Activated naive CD8-positive, alpha-beta T cell treated with anti-CD3 and anti-CD28 coated beads for 36 hours (primary cell): ENCODE data around the gene BCO1. TPM values are rescaled to one million over a fixed set of nuclear protein-coding genes. Genes with fewer than 3 reads are reported as not detected.
A peak's percentile ranks its signal among the peaks of the same experiment; 100 is the strongest.

Experiments used
- DNase-seq: peaks from one replicate; pipeline ENCODE4 v3.0.0; 2021
- H3K27ac Mint-ChIP-seq: one replicate; pipeline ENCODE4 v1.8.0; 2022; ENCODE audit warnings: mild to moderate bottlenecking, moderate library complexity, mixed read lengths
- H3K27me3 Mint-ChIP-seq: one replicate; pipeline ENCODE4 v1.8.0; 2022; ENCODE audit warnings: mild to moderate bottlenecking, mixed read lengths
- H3K36me3 Mint-ChIP-seq: one replicate; pipeline ENCODE4 v1.8.0; 2021; ENCODE audit warnings: mild to moderate bottlenecking, mixed read lengths
- H3K4me1 Mint-ChIP-seq: one replicate; pipeline ENCODE4 v1.8.0; 2021; ENCODE audit warnings: mixed read lengths
- H3K4me3 Mint-ChIP-seq: one replicate; pipeline ENCODE4 v1.8.0; 2022; ENCODE audit warnings: mild to moderate bottlenecking, moderate library complexity, mixed read lengths
- H3K9me3 Mint-ChIP-seq: one replicate; pipeline ENCODE4 v1.8.0; 2022; ENCODE audit warnings: mixed read lengths
- total RNA-seq, 2 experiments: library from RNA; stranded (reverse); gene quantifications; one replicate each; pipeline ENCODE4 v1.2.3, GENCODE V29; 2021

The BCO1 gene
- total RNA-seq, 2 experiments from 2014 or later = not detected

- Mint-ChIP-seq H3K27me3 (no peaks in the 10 kb centered on the region), H3K4me1 (peaks cover 62% of the 10 kb centered on the region), H3K4me3 (peak within 1 kb of the TSS; percentile 97), H3K36me3 (peaks cover 2% of the 10 kb centered on the region), H3K27ac (peak within 1 kb of the TSS; percentile 86), H3K9me3 (no peaks in the 10 kb centered on the region)
- DNase-seq = peak; percentile 95
Observed at GRCh38 chr16:81314603-81315270, 76.2 kb downstream of the BCO1 start, which contains the start of gene GAN. Gene GAN (plus strand): TSS chr16:81314962. CDS start chr16:81315114, 152 bp downstream.

DNA sequence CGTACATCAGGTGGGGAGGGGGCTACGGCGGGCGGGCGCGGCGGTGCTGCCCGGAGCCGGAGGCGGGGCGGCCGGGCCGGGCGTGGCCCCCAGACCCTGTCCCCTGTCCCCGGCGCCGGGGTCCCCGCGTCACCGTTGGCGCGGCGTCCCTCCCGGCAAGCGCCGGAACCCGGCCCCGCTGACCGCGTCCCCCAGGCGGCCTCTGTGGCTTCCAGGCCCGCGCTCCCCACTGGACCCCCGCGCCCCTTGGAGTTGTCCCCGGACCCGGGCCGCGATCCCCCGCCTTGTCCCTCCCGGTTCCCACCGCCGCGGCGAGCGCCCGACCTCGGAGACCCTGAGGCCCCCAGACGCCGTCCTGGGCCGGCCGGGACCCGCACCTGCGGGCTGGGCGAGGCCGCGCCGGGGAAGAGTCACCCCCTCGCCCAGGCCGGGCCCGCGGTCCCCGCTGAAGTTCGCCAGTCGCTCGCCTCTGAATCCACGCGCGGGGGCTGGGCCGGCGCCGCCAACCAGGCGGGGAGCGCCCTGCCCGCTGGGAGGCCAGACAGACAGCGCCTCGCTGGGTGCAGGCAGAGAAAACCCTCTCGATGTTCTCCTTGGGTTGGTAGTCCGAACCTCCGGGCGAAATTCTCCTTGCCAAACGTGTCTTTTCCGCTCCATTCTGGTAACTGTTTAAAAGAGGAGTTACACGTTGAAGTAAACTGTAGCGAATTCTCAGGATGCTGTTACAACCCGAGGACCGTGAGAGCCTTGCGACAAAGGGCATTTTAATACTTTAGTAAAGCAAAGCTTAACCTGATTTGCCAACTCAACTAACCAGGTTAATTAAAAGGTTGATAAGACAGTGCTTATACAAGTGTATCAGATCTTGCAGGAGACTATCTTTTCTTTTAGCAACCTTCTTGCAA lies 77.0 kb downstream of the BCO1 start:
- Mint-ChIP-seq H3K27me3 (no peaks in the 10 kb centered on the region), H3K4me1 (peaks cover 59% of the 10 kb centered on the region), H3K4me3 (peak overlapping the region; percentile 97), H3K27ac (peak overlapping the region; percentile 44), H3K9me3 (no peaks in the 10 kb centered on the region), H3K36me3 (peaks cover 2% of the 10 kb centered on the region)
- peak; percentile 62 for DNase-seq

DNA sequence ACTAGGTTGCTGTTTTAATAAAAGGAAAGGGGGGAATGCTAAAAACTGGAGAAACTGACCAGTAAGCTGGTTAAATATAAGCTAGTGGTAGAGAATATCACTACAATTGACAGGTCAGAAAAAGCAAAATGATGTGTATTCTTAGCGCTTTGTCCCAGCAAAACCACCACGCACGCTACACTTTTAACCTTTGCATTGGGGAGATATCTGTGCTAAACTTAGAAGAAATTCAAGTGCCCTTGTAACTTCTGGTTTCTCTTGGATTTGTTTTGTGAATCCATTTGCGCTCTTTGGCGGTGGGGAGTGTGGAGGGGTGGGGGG lies 77.6 kb downstream of the BCO1 start:
- DNase-seq = no peak
- Mint-ChIP-seq H3K4me3 (peak overlapping the region; percentile 83), H3K27me3 (no peaks in the 10 kb centered on the region)

GRCh38 chr16:81318711-81319110 lies 80.2 kb downstream of the BCO1 start:
- H3K4me1 Mint-ChIP-seq = peaks cover 54% of the 10 kb centered on the region
- no peaks in the 10 kb centered on the region for H3K27me3 Mint-ChIP-seq
- H3K4me3 Mint-ChIP-seq = no peak overlapping the region
- no peak for DNase-seq
- H3K27ac Mint-ChIP-seq = no peak overlapping the region
- H3K36me3 Mint-ChIP-seq = peaks cover 2% of the 10 kb centered on the region
- H3K9me3 Mint-ChIP-seq = no peaks in the 10 kb centered on the region

More for the DNA sequence above, 77.6 kb downstream of the BCO1 start:
- peaks cover 62% of the 10 kb centered on the region for H3K4me1 Mint-ChIP-seq
- peaks cover 2% of the 10 kb centered on the region for H3K36me3 Mint-ChIP-seq
- H3K27ac Mint-ChIP-seq = peak overlapping the region; percentile 44
- no peaks in the 10 kb centered on the region for H3K9me3 Mint-ChIP-seq

GRCh38 chr16:81319221-81319912 lies 80.9 kb downstream of the BCO1 start:
- Mint-ChIP-seq H3K4me3 (no peak overlapping the region), H3K4me1 (peaks cover 51% of the 10 kb centered on the region), H3K36me3 (peaks cover 4% of the 10 kb centered on the region), H3K9me3 (no peaks in the 10 kb centered on the region), H3K27me3 (no peaks in the 10 kb centered on the region), H3K27ac (no peak overlapping the region)
- DNase-seq = no peak

GRCh38 chr16:81321039-81321438 lies 82.5 kb downstream of the BCO1 start:
- Mint-ChIP-seq H3K4me3 (no peak overlapping the region), H3K36me3 (peaks cover 13% of the 10 kb centered on the region), H3K27me3 (no peaks in the 10 kb centered on the region), H3K4me1 (peaks cover 44% of the 10 kb centered on the region), H3K27ac (no peak overlapping the region), H3K9me3 (no peaks in the 10 kb centered on the region)
- no peak for DNase-seq

DNA sequence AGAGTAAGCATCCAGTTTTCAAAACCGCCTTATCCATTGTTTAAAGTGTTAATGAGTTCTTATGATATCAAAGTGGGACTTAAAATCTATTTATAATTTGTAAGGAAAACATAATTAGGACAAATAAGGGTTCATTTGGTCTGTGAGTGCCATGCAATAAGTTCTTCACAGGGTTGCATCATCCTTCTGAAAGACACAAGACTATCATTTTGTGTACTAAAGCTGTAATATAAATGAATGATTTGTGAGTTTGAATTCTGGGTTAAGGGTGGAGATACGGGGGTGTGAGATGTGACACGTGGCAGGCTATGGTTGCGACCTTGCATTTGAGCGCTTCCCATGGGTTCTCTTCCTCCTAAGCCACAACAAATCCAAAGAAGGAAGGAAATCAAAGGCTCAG lies 83.0 kb downstream of the BCO1 start:
- Mint-ChIP-seq H3K4me1 (peaks cover 42% of the 10 kb centered on the region), H3K9me3 (no peaks in the 10 kb centered on the region), H3K4me3 (no peak overlapping the region), H3K27me3 (no peaks in the 10 kb centered on the region), H3K36me3 (peaks cover 13% of the 10 kb centered on the region), H3K27ac (no peak overlapping the region)
- DNase-seq = no peak

DNA sequence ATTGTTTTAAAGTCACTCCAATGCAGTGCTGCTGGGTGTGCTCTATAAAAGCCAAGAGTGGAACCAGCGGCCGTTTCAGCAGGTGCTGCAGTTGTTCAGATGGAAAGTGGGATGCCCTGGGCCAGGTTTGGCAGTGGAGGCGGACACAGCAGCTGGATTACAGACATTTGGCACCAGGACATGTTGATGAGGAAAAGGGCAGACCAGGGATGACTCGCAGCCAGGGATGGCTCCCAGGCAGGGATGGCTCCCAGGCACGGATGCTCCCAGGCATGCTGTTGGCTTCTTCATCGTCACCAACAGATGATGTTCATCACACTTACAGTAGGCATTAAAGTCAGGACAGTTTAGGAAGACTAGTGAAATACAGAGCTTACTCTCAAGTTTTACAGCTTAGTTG lies 86.3 kb downstream of the BCO1 start:
- peaks cover 28% of the 10 kb centered on the region for H3K4me1 Mint-ChIP-seq
- peaks cover 13% of the 10 kb centered on the region for H3K36me3 Mint-ChIP-seq
- no peak overlapping the region for H3K4me3 Mint-ChIP-seq
- no peaks in the 10 kb centered on the region for H3K27me3 Mint-ChIP-seq
- H3K9me3 Mint-ChIP-seq = no peaks in the 10 kb centered on the region
- DNase-seq = no peak
- no peak overlapping the region for H3K27ac Mint-ChIP-seq

- H3K27ac Mint-ChIP-seq = no peak overlapping the region
- H3K36me3 Mint-ChIP-seq = peaks cover 18% of the 10 kb centered on the region
- H3K27me3 Mint-ChIP-seq = no peaks in the 10 kb centered on the region
- H3K4me1 Mint-ChIP-seq = peaks cover 12% of the 10 kb centered on the region
- DNase-seq = no peak
- H3K4me3 Mint-ChIP-seq = no peak overlapping the region
- no peaks in the 10 kb centered on the region for H3K9me3 Mint-ChIP-seq
Observed at GRCh38 chr16:81327011-81327410, 88.5 kb downstream of the BCO1 start.

- no peak overlapping the region for H3K27ac Mint-ChIP-seq
- no peak overlapping the region for H3K4me3 Mint-ChIP-seq
- no peak for DNase-seq
- no peaks in the 10 kb centered on the region for H3K27me3 Mint-ChIP-seq
- peaks cover 19% of the 10 kb centered on the region for H3K36me3 Mint-ChIP-seq
- H3K4me1 Mint-ChIP-seq = peaks cover 12% of the 10 kb centered on the region
- H3K9me3 Mint-ChIP-seq = no peaks in the 10 kb centered on the region
Observed at GRCh38 chr16:81327447-81328196, 89.1 kb downstream of the BCO1 start.

GRCh38 chr16:81329947-81330346 lies 91.5 kb downstream of the BCO1 start:
- Mint-ChIP-seq H3K4me3 (no peak overlapping the region), H3K9me3 (no peaks in the 10 kb centered on the region), H3K4me1 (peaks cover 4% of the 10 kb centered on the region), H3K36me3 (peaks cover 20% of the 10 kb centered on the region), H3K27me3 (no peaks in the 10 kb centered on the region), H3K27ac (no peak overlapping the region)
- DNase-seq = no peak

GRCh38 chr16:81333356-81333755 lies 94.9 kb downstream of the BCO1 start:
- no peak overlapping the region for H3K27ac Mint-ChIP-seq
- peaks cover 6% of the 10 kb centered on the region for H3K4me1 Mint-ChIP-seq
- no peak for DNase-seq
- H3K9me3 Mint-ChIP-seq = no peaks in the 10 kb centered on the region
- no peak overlapping the region for H3K4me3 Mint-ChIP-seq
- H3K27me3 Mint-ChIP-seq = no peaks in the 10 kb centered on the region
- peaks cover 19% of the 10 kb centered on the region for H3K36me3 Mint-ChIP-seq

GRCh38 chr16:81335669-81336068 lies 97.2 kb downstream of the BCO1 start:
- Mint-ChIP-seq H3K27me3 (no peaks in the 10 kb centered on the region), H3K36me3 (peaks cover 21% of the 10 kb centered on the region), H3K27ac (peak overlapping the region; percentile 49), H3K4me3 (no peak overlapping the region), H3K9me3 (no peaks in the 10 kb centered on the region), H3K4me1 (peaks cover 3% of the 10 kb centered on the region)
- DNase-seq = peak; percentile 32

- Mint-ChIP-seq H3K9me3 (no peaks in the 10 kb centered on the region), H3K27me3 (no peaks in the 10 kb centered on the region), H3K27ac (no peak overlapping the region)
Observed at GRCh38 chr16:81337097-81337496, 98.6 kb downstream of the BCO1 start.

More at GRCh38 chr16:81337097-81337496, 98.6 kb downstream of the BCO1 start:
- DNase-seq = no peak
- Mint-ChIP-seq H3K4me1 (peaks cover 3% of the 10 kb centered on the region), H3K4me3 (no peak overlapping the region), H3K36me3 (peaks cover 17% of the 10 kb centered on the region)
